GM12874 (cell line): ENCODE data around the gene ICAM4.

Experiments used
- TF ChIP-seq, protein P1 (sequence below): IDR thresholded peaks from 2 replicates; pipeline ENCODE4 v1.5.1; 2011; ENCODE audit warnings: low read depth, mild to moderate bottlenecking, control low read depth, low read length, moderate library complexity; ENCODE audit not compliant: insufficient read depth

The ICAM4 gene

GRCh38 chr19:10259162-10259905, 27.4 kb upstream of the ICAM4 start:
- TF ChIP-seq, protein P1, sequence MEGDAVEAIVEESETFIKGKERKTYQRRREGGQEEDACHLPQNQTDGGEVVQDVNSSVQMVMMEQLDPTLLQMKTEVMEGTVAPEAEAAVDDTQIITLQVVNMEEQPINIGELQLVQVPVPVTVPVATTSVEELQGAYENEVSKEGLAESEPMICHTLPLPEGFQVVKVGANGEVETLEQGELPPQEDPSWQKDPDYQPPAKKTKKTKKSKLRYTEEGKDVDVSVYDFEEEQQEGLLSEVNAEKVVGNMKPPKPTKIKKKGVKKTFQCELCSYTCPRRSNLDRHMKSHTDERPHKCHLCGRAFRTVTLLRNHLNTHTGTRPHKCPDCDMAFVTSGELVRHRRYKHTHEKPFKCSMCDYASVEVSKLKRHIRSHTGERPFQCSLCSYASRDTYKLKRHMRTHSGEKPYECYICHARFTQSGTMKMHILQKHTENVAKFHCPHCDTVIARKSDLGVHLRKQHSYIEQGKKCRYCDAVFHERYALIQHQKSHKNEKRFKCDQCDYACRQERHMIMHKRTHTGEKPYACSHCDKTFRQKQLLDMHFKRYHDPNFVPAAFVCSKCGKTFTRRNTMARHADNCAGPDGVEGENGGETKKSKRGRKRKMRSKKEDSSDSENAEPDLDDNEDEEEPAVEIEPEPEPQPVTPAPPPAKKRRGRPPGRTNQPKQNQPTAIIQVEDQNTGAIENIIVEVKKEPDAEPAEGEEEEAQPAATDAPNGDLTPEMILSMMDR = peak; percentile 79

DNA sequence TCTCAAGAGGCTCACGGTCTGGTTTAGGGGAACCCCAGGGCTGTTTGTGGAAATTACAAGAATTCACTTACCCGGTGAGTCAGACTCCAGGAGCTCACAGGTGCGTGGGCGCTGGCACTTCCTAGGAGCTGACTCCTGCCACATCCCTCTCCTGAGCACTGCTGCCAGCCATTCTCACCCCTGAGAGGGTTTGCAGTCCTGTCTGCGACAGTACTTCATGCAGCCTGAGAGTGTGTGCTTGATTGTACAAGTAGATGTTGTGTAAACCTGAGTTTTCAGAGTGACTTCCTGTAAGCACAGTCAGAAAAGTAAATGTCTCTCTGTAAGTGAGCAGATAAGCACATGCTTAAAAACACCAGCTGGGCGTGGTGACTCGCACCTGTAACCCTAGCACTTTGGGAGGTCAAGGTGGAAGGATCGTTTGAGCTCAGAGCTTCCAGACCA, 26.6 kb upstream of the ICAM4 start:
- TF ChIP-seq, protein P1 = no peak

DNA sequence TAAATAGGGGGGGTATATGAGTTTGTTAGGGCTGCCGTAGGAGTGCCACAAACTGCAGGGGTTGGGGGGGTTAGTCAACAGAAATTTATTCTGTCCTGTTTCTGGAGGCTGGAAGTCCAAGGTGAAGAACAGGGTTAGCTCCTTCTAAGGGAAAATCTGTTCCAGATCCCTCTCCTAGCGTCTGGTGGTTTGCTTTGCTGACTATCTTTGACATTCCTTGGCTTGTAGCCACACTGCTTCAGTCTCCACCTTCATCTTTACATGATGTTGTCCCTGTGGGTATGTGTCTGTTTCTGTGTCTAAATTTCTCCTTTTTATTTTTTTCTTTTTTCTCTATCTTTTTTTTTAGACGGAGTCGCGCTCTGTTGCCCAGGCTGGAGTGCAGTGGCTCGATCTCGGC, 24.0 kb upstream of the ICAM4 start:
- TF ChIP-seq, protein P1 = no peak

DNA sequence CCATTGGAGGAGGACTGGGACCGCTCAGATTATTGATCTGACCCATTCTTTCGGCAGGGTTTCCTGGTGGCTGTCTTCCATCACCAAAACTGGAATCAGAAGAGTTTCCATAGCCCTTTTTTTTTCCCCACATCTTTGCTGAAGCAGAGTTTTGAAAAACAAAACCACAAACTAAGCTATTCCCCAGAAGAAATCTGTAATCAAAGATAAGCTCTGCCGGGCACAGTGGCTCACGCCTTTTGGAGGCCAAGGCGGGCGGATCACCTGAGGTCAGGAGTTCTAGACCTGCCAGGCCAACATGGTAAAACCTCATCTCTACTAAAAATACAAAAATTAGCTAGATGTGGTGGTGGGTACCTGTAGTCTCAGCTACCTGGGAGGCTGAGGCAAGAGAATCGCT, 20.0 kb upstream of the ICAM4 start:
- TF ChIP-seq, protein P1 = no peak

GRCh38 chr19:10268071-10268470, 18.7 kb upstream of the ICAM4 start:
- TF ChIP-seq, protein P1 = no peak

- TF ChIP-seq, protein P1 = peak; percentile 93
Observed at GRCh38 chr19:10269333-10270179, 17.2 kb upstream of the ICAM4 start.

GRCh38 chr19:10270180-10270615, 16.6 kb upstream of the ICAM4 start:
- TF ChIP-seq, protein P1 = no peak
